Esophagus squamous epithelium (tissue), 4 donors: ENCODE results near the gene SV2C.

Experiments
- POLR2A ChIP-seq, 4 donors: fragments of 450-650 bp; IDR thresholded peaks; one replicate each; pipeline ENCODE4 v1.6.1; 2017; ENCODE audit warnings: antibody characterized with exemption in 4 of 4, mild to moderate bottlenecking in 4 of 4, moderate library complexity in 3 of 4
- TF ChIP-seq, protein P1 (sequence below), 6 experiments: fragments of 450-650 bp in 4 of 6; fragments of 200-600 bp in 2 of 6; sonication (generic) in 2 of 6; IDR thresholded peaks; one replicate each; pipeline ENCODE4 v1.5.1; 2016 to 2019; ENCODE audit warnings: antibody characterized with exemption in 6 of 6, mild to moderate bottlenecking in 4 of 6, moderate library complexity in 4 of 6

- TF ChIP-seq, protein P1, sequence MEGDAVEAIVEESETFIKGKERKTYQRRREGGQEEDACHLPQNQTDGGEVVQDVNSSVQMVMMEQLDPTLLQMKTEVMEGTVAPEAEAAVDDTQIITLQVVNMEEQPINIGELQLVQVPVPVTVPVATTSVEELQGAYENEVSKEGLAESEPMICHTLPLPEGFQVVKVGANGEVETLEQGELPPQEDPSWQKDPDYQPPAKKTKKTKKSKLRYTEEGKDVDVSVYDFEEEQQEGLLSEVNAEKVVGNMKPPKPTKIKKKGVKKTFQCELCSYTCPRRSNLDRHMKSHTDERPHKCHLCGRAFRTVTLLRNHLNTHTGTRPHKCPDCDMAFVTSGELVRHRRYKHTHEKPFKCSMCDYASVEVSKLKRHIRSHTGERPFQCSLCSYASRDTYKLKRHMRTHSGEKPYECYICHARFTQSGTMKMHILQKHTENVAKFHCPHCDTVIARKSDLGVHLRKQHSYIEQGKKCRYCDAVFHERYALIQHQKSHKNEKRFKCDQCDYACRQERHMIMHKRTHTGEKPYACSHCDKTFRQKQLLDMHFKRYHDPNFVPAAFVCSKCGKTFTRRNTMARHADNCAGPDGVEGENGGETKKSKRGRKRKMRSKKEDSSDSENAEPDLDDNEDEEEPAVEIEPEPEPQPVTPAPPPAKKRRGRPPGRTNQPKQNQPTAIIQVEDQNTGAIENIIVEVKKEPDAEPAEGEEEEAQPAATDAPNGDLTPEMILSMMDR (IDR thresholded peaks at IDR 0.05): no peak
- TF ChIP-seq POLR2A (IDR thresholded peaks at IDR 0.05): no peak
Measured at GRCh38 chr5:76099286-76099702, 16.1 kb downstream of the SV2C start.
